Spinal cord (tissue), 10 donors: ENCODE data around the gene SOX4. TPM values are rescaled to one million over a fixed set of nuclear protein-coding genes. Genes with fewer than 3 reads are reported as not detected.

ENCODE experiments used
- DNase-seq, 6 donors: peaks; one replicate each; pipeline versions ENCODE4 v3.0.0 to v3.0.0-alpha.2; 2013 to 2015; ENCODE audit warnings: low spot score in 6 of 6, low read depth in 4 of 6
- H3K27ac ChIP-seq: one replicate; pipeline ENCODE4 v1.5.1; 2013; ENCODE audit warnings: low read depth, low read length, control low read depth
- H3K27me3 ChIP-seq: one replicate; pipeline ENCODE4 v1.6.1; 2013; ENCODE audit warnings: low read length; ENCODE audit not compliant: control insufficient read depth, insufficient read depth
- H3K36me3 ChIP-seq: one replicate; pipeline ENCODE4 v1.6.1; 2013; ENCODE audit warnings: low read length; ENCODE audit not compliant: control insufficient read depth, insufficient read depth
- H3K4me1 ChIP-seq: one replicate; pipeline ENCODE4 v1.6.1; 2013; ENCODE audit warnings: low read length; ENCODE audit not compliant: control insufficient read depth, insufficient read depth
- H3K4me3 ChIP-seq: one replicate; pipeline ENCODE4 v1.5.1; 2013; ENCODE audit warnings: low read depth, low read length, control low read depth
- H3K9me3 ChIP-seq: one replicate; pipeline ENCODE4 v1.6.1; 2013; ENCODE audit warnings: low read length; ENCODE audit not compliant: control insufficient read depth, insufficient read depth
- WGBS: methylation state at CpG from one replicate; pipeline ENCODE4 v1.1.5; 2013; ENCODE audit warnings: missing lambda C conversion rate; ENCODE audit not compliant: insufficient coverage; 5-methylcytosine and 5-hydroxymethylcytosine counted together
- polyA plus RNA-seq, 2 donors: library from polyadenylated mRNA; unstranded; fragments of 120-200 nt; gene quantifications; one replicate each; pipeline ENCODE4 v1.2.1, GENCODE V29; 2013; ENCODE audit not compliant: insufficient read length in 2 of 2
- small RNA-seq: library from RNA; depleted of rRNA; stranded (forward); fragments of <200 nt; gene quantifications from one replicate; pipeline ENCODE3, GENCODE V24; 2014; ENCODE audit warnings: low replicate concordance
- total RNA-seq, 2 donors: library from RNA; depleted of rRNA in 1 of 2; stranded (reverse); fragments of 120-200 nt in 1 of 2; fragments of >200 nt in 1 of 2; gene quantifications; one replicate each; pipeline versions ENCODE4 v1.2.3 to v1.2.4, GENCODE V29; 2013 to 2014
- donor health status: healthy.

SOX4 gene
- total and polyA plus RNA-seq, 4 donors: 41.8 to 91.2 (median 61.5) TPM

DNA sequence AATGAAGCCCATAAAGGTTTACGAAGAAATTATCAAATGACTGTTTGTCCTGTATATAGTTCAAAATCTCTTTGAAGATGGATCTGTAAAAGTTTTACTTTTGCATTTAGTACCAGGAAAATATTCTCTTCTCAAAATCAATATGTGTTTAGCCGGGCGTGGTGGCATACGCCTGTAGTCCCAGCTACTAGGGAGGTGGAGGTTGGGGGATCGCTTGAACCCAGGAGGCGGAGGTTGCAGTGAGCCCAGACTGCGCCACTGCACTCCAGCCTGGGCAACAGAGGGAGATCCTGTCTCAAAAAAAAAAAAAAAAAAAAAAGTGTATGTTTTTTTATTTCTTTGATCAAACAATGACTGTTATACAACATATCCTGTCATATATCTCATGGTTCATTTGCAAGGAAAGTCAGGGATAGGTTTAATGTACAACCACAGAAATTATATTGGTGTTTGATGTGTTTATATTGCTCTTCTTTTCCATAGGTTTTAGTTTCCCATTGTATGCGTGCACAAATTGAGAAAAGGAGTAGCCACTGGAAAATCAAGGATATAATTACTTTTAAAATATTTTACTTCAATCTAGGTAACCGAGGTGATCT lies 40.1 kb downstream of the SOX4 start:
- no peak for DNase-seq
- no peak overlapping the region for H3K4me3 ChIP-seq
- no peaks in the 10 kb centered on the region for H3K36me3 ChIP-seq
- H3K4me1 ChIP-seq: no peaks in the 10 kb centered on the region
- WGBS: 80% methylated on average over 2 of the region's 9 CpGs
- H3K27me3 ChIP-seq: no peaks in the 10 kb centered on the region
- H3K9me3 ChIP-seq: no peaks in the 10 kb centered on the region
- H3K27ac ChIP-seq: no peak overlapping the region

DNA sequence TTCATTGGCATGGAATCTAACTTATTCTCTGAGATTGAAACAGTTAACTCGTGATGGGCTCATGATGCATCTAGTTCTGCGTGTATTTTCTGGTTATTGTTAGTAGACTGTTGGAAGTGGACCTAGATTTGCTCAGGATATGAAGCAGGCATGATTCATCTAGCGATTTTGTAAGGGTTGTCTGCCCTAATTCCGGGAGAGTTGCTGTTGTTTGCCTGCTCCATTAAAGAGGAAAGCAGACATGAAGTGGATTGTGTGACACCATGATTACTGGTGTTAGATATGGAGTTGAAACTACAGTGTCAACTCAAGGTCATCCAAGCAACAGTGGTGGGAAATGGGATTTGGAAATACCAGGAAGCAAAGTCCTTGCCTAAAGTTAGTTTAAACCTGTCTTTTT lies 41.0 kb downstream of the SOX4 start:
- WGBS: 84% methylated on average over 4 of the region's 4 CpGs
- no peaks in the 10 kb centered on the region for H3K9me3 ChIP-seq
- H3K27me3 ChIP-seq: no peaks in the 10 kb centered on the region
- no peak overlapping the region for H3K27ac ChIP-seq
- no peak for DNase-seq
- no peaks in the 10 kb centered on the region for H3K4me1 ChIP-seq
- H3K36me3 ChIP-seq: no peaks in the 10 kb centered on the region
- H3K4me3 ChIP-seq: no peak overlapping the region

DNA sequence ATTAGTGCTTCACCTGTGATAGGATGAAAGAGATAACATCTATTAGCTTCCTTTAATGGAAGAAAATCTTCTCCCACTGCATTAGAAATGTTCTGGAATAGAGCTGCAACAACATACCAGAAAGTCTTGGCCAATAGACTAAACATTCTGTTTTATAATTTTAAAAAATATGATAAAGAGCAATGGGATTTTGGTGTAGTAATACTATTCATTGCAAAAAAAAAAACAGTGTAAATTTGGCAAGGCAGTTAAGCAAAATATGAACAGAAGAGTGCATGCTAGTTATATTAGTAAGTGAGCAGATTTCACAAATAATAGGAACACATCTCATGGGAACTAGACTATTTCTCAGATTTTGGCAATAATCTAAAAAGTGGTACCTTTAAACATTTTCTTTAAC lies 43.3 kb downstream of the SOX4 start:
- Histone ChIP-seq H3K36me3 (no peaks in the 10 kb centered on the region), H3K4me1 (no peaks in the 10 kb centered on the region), H3K4me3 (no peak overlapping the region), H3K9me3 (no peaks in the 10 kb centered on the region), H3K27me3 (no peaks in the 10 kb centered on the region), H3K27ac (no peak overlapping the region)
- no peak for DNase-seq

DNA sequence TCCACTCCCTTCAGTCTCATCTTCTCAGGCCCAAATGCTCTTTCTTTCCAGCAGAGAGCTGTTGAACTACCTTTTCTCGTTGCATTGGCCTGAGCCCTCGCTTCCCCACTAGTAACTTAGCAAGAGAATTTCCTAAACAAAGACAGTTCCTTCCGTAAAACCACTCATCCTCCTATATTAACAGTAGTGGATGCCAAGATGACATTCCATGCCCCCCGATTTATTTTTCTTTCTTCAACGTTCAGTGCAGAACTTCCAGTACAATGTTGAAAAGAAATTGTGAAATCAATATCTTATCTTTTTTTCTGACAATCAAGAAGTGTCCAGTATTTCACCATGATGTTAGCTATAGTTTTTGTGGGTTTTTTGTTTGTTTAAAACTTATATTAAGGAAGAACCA lies 45.8 kb downstream of the SOX4 start:
- Histone ChIP-seq H3K36me3 (no peaks in the 10 kb centered on the region), H3K4me1 (no peaks in the 10 kb centered on the region), H3K4me3 (no peak overlapping the region), H3K9me3 (no peaks in the 10 kb centered on the region), H3K27ac (no peak overlapping the region), H3K27me3 (no peaks in the 10 kb centered on the region)
- no peak for DNase-seq
- 73% methylated on average over 2 of the region's 5 CpGs for WGBS

Small RNAs within 50 kb of the gene (small RNA-seq; reads per million reads assigned to genes)
- not detected for gene BOLA2P3
